GM21825 (cell line): ENCODE results near the gene KMT5B.

Experiments used
- ATAC-seq: cut with Tn5 transposase; IDR thresholded peaks from one replicate; pipeline ENCODE4 v1.9.1; 2021; ENCODE audit warnings: mild to moderate bottlenecking, moderate library complexity; ENCODE audit not compliant: unreplicated experiment

Gene KMT5B

GRCh38 chr11:68121067-68121899 lies 91.8 kb downstream of the KMT5B start, which contains the start of gene CHKA:
TSS of gene CHKA (minus strand) at chr11:68121388. CDS start at chr11:68121177, 211 bp downstream.
- ATAC-seq: peak; percentile 80

- peak; percentile 9 for ATAC-seq
Observed at GRCh38 chr11:68120273-68121066, 92.6 kb downstream of the KMT5B start.

- ATAC-seq: no peak
Observed at GRCh38 chr11:68118706-68119448, 94.2 kb downstream of the KMT5B start.

GRCh38 chr11:68117853-68118470 lies 95.1 kb downstream of the KMT5B start:
- no peak for ATAC-seq

- no peak for ATAC-seq
Observed at GRCh38 chr11:68116974-68117373, 96.1 kb downstream of the KMT5B start.

GRCh38 chr11:68116126-68116525 lies 97.0 kb downstream of the KMT5B start:
- no peak for ATAC-seq

- no peak for ATAC-seq
Observed at GRCh38 chr11:68115285-68115684, 97.8 kb downstream of the KMT5B start.

- ATAC-seq: no peak
Observed at GRCh38 chr11:68113986-68114385, 99.1 kb downstream of the KMT5B start.

- ATAC-seq: no peak
Observed at GRCh38 chr11:68107689-68108088, 105.4 kb downstream of the KMT5B start.

GRCh38 chr11:68106165-68106940 lies 106.7 kb downstream of the KMT5B start:
- ATAC-seq: no peak
